GDM1 (cell line): ENCODE data around the gene PTPRM.

Experiments used
- DNase-seq: peaks from one replicate; lab custom pipeline; 2025; lab: John Stamatoyannopoulos, UW

The PTPRM gene

DNA sequence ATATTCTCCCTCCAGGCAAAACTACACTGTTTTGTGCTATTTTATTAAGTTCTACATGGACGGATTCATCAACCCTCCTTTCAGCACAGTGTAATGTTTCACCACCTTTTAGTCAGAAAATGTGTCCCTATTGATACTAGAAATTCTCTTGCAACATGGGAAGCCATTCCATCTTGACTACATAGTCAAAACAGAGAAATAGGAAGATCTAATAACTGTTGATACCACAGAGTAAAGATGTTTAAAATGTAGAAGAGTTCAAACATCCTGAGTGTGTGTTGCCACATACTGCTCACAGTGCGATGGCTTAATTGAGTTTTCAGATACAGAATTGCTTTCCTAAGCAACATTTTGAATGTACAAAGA, 549.9 kb downstream of the PTPRM start:
- DNase-seq, result no peak

DNA sequence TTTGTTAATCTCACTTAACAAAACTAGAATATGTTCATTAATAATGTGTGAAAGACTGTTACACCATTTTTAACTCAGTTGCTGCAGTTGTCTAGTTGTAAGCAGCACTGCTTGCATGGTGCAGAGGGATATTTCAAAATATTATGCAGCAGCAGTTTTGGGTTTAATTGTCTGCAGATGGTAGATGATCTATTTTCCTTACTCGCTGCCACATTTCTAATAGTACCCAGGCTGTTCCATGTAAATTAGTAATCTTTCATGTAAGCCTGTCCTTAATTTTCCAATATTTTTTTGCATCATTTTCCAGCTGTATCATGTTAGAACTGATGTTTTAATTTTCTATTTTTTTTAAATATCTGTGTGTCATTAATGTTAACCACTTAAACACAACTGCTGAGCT, 554.0 kb downstream of the PTPRM start:
- no peak for DNase-seq

DNA sequence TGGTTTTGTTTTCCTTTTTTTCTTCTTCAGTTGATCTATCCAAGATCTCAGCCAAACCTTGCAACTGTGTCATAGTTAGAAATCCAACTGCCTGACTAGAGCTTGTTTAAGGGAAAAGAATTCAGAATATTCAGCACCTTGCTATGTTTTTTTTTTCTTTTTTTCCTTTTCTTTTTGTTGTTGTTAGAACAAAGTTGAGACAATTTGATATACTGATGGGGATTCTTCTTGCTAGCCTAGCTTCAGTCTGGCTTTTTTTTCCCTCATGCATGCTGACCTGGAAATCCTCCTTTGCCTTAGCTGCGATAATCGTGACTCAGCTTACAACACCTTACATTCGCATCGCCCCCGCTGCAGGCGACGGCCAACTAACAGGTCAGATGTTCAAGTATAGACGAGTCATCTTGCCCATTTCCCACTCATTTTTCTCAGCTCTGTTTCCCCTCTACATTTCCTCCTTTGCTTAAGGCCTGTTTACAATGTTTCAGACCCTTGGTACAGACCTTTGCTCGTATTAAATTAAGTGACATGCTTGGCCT, 554.9 kb downstream of the PTPRM start:
- no peak for DNase-seq

GRCh38 chr18:8124232-8125146, 557.4 kb downstream of the PTPRM start:
- no peak for DNase-seq

DNA sequence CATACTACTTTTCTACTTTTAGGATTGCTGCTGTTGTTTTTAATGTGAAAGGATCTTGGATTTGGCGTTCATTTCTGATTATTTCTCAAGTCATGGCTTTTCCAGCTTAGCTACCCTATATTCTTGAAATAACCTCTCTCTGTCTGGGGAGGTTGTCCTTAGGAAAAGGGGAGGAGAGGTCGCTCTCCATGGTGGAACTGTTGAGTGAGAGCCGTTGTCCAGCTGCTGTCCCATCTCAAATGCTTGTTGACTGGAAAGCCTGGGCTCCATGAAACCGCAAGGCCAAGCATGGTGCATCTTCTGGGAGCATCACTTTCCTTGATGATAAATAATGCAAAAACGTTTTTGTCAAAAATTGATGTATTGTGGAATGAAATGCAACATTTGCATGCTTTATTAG, 563.0 kb downstream of the PTPRM start:
- DNase-seq, result no peak

DNA sequence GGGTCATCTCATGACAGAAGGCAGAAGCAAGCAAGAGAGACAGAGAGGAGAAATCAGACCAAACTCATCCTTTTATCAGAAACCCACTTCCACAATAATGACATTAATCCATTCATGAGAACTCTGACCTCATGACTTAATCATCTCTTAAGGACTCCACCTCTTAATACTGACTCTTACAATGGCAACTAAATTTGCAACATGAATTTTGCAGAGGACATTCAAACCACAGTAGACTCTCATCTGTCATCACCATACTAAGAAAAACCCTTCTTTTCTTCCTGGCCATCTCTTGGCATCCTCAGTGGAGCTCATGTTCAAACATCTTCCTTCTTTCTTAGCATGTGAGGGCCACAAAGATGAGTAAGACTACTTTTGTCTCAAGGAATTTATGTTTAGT, 565.9 kb downstream of the PTPRM start:
- DNase-seq, result no peak

DNA sequence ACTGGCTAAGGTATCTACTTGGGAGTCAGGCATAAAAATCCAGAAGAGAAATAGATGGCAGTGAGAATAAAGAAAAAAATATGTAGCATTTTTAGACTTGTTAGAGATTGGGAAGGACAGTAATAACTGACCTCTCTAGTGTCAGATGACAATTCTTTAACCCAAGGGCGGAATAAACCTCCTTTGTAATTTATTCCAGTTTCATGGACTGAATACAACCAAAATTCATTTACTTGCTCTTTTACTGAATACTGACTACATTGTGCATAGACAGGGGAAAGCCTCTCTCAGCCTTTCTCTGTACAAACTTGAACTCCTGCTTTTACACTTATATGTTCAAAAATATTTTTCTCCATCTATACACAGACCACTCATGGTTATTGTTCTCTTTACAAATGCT, 566.8 kb downstream of the PTPRM start:
- no peak for DNase-seq

DNA sequence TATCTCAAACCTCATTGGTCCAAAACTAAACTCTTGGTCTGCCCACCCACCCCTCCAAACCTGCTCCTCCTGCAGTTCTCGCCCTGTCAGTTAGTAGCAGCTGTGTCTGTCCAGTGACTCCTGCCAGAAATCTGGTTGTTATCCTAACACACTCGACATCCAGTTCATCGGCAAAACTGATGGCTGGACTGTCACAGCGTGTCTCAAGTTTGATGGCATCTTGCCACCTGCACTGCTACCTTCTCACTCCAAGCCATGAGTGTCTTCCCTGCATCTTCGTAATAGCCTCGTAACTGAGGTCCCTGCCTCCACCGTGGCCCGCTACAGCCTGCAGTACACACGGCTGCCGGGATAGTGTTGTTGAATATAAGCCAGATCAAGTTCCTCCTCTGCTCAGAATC, 572.0 kb downstream of the PTPRM start:
- DNase-seq, result no peak

DNA sequence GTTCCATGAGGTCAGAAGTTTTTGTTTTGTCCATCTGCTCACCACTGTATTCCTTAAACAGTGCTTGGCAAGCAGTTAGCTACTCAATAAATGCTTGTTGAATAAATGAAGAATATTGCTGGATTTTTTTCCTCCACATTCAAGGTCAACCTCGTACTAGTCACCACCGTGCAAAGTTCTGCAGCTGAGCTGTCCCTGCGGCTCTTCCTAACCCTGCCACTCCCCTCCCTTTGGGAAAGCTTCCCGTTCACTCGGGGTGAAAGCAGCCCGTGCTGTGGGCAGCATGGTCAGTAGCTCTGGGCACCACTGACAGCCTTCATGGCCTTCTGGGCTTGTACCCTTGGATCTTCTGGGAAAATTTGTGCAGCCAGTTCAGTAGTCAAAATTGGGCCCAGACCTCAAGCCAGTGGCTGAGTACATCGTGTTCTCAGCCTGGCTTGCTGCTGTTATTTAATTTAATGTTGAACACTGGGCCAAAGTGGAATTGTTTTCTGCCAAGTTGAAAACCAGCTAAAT, 572.8 kb downstream of the PTPRM start:
- no peak for DNase-seq

DNA sequence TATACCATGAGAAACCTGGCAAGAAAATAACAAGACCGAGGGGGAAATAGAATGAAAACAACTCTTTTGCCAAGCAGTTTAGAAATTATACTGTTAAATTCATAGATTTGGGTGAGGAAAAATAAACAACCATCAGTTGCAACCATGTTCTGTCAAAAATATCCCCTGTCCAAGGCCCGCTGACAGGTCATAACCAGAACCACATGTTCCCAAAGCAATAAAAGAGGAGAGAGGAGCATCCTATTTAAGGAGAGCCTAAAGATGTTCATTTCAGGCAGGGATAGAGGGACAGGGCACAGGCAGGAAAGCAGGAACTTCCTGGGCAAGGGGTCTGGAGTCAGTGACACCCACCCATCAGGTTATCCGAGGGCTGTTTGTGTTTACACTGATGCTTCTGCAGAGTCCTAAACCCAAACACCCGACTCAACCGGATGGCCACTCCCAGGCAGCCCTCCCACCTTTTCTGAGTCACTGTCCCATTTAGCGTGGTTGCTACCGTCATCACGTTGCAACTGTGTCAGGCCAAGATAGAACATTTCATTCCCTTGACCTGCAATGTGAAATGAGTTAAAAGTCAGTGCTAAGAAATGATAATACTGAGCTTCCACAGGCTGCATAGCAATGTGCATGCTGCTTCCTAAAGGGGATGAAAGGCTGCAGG, 573.9 kb downstream of the PTPRM start:
- DNase-seq, result no peak

DNA sequence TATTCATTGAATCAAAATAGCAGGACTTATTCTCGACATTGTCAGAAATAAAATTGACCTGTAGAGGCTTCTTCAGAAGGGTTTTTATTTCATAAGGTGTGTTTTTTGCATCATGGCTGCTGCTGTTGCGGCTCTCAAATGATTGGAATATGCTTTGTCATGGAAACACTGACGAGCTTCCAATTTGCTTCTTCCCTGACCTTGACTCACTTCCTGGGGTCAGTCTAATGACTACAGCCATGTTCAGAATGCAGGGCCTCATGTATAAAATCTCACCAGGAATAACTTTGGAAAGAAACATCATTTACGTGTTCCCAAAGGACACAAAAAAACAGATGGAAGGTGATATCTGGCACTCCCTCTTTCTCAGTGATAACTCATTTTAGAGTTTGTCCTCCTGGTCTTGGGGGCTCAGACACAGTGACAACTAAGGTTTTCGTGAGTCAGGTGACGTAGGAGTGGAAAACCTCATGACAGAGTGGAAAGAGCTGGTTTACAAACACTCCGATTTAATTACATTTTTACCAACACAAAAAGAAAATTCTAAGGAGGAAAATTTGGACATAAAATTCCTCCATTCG, 575.1 kb downstream of the PTPRM start:
- DNase-seq, result no peak

GRCh38 chr18:8142932-8143331, 575.8 kb downstream of the PTPRM start:
- no peak for DNase-seq

GRCh38 chr18:8151181-8151580, 584.1 kb downstream of the PTPRM start:
- no peak for DNase-seq

GRCh38 chr18:8153887-8154583, 586.9 kb downstream of the PTPRM start:
- DNase-seq, result no peak

DNA sequence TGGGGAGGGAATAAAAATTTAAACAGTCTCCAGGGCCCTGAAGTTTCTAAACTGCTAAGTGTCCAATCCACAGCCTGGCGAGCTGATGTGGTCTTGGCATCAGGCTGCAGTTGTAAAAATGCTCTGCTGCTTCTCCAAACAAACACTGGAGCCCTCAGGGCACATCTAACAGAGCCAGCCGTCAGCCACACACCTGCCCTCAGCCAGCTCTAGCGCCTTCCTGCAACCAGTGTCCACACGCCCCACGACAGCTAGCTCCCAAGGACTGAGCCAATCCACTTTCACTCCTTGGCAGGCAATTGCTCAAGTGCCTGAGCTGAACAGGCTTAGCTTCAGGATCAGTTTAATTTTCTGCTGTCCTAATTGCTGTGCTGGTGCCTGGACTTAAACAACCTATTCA, 595.7 kb downstream of the PTPRM start:
- no peak for DNase-seq

DNA sequence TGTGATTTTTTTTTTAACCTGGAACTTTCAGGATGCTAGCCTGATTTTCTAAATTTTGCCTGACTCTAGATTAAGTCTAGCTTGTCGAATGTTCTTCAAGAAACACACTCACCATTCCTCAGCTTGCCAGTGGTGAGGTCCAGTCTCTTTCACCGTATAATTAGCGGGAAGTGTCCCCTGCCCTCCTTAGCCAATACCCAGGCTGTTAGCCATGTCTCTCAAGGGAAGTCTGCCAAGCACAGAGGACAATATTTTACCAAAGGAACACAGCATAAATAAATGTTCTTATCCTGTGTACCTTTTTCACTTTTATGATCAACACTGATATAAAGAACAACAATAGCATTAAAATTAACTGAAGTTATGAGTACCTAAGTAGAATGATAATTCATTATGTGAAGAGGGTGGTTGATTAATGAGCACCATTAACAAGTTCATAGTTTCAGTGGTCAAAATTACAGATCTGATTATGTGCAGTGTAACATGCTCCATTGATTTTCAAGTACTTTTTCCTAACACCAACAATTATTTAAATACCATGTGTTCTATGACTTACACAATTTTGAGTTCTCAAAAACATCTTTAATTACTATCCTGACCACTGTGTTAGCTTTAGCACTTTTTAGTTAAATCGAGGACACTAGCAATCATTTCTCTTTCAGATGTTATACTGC, 596.3 kb downstream of the PTPRM start:
- no peak for DNase-seq

GRCh38 chr18:8165095-8165494, 598.0 kb downstream of the PTPRM start:
- no peak for DNase-seq

- DNase-seq, result no peak
Observed at GRCh38 chr18:8167026-8167425, 599.9 kb downstream of the PTPRM start.

- no peak for DNase-seq
Observed at GRCh38 chr18:8167673-8168072, 600.6 kb downstream of the PTPRM start.

DNA sequence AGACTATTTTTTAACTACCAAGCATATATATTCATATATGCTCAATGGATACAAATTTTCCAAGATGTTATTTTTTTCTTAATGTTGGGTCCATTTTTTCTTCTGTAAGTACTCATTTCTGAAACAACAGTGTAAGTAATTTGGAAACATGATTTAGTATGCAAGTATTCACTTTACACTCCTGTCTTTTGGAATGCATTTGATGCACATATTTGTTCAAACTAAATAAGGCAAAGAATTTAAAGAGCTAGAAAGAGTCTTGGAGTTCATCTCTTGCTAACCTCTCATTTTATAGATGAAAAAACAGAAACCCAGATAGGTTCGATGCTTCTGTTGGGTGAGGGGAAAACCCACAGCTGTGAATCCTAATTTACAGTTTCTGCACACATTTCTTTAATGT, 602.6 kb downstream of the PTPRM start:
- no peak for DNase-seq

DNA sequence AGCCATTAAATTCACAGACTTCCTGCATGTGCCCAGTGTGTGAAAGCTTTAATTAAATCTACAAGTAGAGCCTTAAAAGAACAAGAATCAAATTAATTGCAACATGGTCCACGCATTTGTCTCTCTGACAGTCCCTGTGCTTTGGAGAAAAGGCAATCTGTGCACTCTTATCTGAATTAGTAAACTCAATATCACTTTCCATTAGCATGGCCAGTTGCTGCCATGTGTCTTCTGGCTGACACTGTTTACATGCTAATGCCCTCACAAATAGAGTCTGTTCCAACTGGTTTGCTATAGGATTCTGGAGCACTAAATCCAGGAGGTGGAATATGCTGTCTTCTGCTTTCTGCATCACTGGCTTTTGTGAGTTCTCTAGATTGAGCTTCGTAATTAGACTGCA, 607.7 kb downstream of the PTPRM start:
- no peak for DNase-seq
